K562 (cell line): Measurements from ENCODE around the gene PCBP2. TPM values are rescaled to one million over a fixed set of nuclear protein-coding genes. Genes with fewer than 3 reads are reported as not detected.
"Not testable (repeated sequence)": the region's sequence is repeated elsewhere in the genome, so short reads cannot be mapped to it uniquely, and the experiment has no call there.

Experiments used
- ATAC-seq: fragments of 200-7000 bp; cut with Tn5 transposase; 3 replicates; pipeline ENCODE4 v1.9.1; 2020; ENCODE audit warnings: moderate library complexity
- BruUV-seq: library from RNA; stranded (reverse); fragments of 400-500 nt; replicated peaks from 2 replicates; lab custom pipeline; 2021; lab: Mats Ljungman, UMichigan
- CTCF ChIA-PET: fragments of 300-600 bp; formaldehyde crosslinking; extraction: SDS; loops from one replicate; lab custom pipeline; 2021; ENCODE audit warnings: low intra/inter-chr PET ratio; lab: Yijun Ruan, JAX
- POLR2A ChIA-PET: fragments of 300-600, 350-650 bp; sonication (Branson Sonifier 250); formaldehyde crosslinking; extraction: SDS; loops from one replicate; lab custom pipeline; 2021; ENCODE audit warnings: antibody characterized with exemption, inconsistent platforms; lab: Yijun Ruan, JAX
- DNase-seq, 4 experiments: peaks; one replicate each; pipeline versions ENCODE4 v3.0.0 to v3.0.0-alpha.2; 2011 to 2018; ENCODE audit warnings: low spot score in 3 of 4, mixed read lengths in 3 of 4; ENCODE audit errors: extremely low read depth in 1 of 4
- FAIRE-seq: peaks from 2 replicates; lab custom pipeline; 2011; peaks lifted over from hg19 to GRCh38; lab: Jason Lieb, UNC
- H2AFZ ChIP-seq: 2 replicates; pipeline ENCODE4 v1.6.0; 2011; ENCODE audit warnings: low read depth, low read length, control low read depth, inconsistent platforms
- H3K27ac ChIP-seq: fragments of 200-600 bp; 3 replicates; pipeline ENCODE4 v1.8.0; 2011; ENCODE audit warnings: low read depth, mild to moderate bottlenecking, control low read depth, inconsistent platforms, low read length, moderate library complexity, mixed read lengths; ENCODE audit errors: extremely low read depth
- H3K27me3 ChIP-seq, 2 experiments: fragments of 300-600 bp in 1 of 2; 2 replicates in 1 of 2; 3 replicates in 1 of 2; pipeline versions ENCODE4 v1.6.0 to v1.8.0; 2011; ENCODE audit warnings: inconsistent platforms in 2 of 2, low read length in 2 of 2, mild to moderate bottlenecking in 1 of 2, mixed read lengths in 1 of 2, moderate library complexity in 1 of 2; ENCODE audit not compliant: control insufficient read depth in 2 of 2, insufficient read depth in 2 of 2
- H3K36me3 ChIP-seq: fragments of 300-600 bp; 3 replicates; pipeline ENCODE4 v1.8.0; 2011; ENCODE audit warnings: mild to moderate bottlenecking, low read length, inconsistent platforms; ENCODE audit not compliant: control insufficient read depth, insufficient read depth
- H3K4me1 ChIP-seq, 2 experiments: fragments of 200-600 bp in 1 of 2; replicated peaks in 1 of 2; 2 replicates in 1 of 2; 3 replicates in 1 of 2; pipeline versions ENCODE4 v1.5.1 to v1.8.0; 2011; ENCODE audit warnings: inconsistent platforms in 2 of 2, low read length in 2 of 2, mild to moderate bottlenecking in 1 of 2, mixed read lengths in 1 of 2, moderate library complexity in 1 of 2; ENCODE audit not compliant: control insufficient read depth in 2 of 2, insufficient read depth in 2 of 2
- H3K4me2 ChIP-seq: 2 replicates; pipeline ENCODE4 v1.6.1; 2011; ENCODE audit warnings: low read length, control low read depth, inconsistent platforms, mixed read lengths; ENCODE audit not compliant: insufficient read depth
- H3K4me3 ChIP-seq: fragments of 200-600 bp; sonication (generic), shearing (Covaris generic); 2 replicates; pipeline ENCODE4 v1.5.1; 2016; ENCODE audit warnings: control low read depth, inconsistent platforms
- H3K79me2 ChIP-seq: fragments of 200-600 bp; 3 replicates; pipeline ENCODE4 v1.8.0; 2011; ENCODE audit warnings: low read length, inconsistent platforms; ENCODE audit not compliant: control insufficient read depth, insufficient read depth
- H3K9ac ChIP-seq, 2 experiments: 2 replicates each; pipeline versions ENCODE4 v1.6.0 to v1.6.1; 2011; ENCODE audit warnings: low read depth in 2 of 2, low read length in 2 of 2, control low read depth in 1 of 2, inconsistent platforms in 1 of 2, mild to moderate bottlenecking in 1 of 2, mixed read lengths in 1 of 2; ENCODE audit not compliant: insufficient read depth in 1 of 2
- H3K9me1 ChIP-seq: one replicate; pipeline ENCODE4 v1.6.0; 2011; ENCODE audit warnings: inconsistent platforms, mild to moderate bottlenecking, low read length, moderate library complexity; ENCODE audit not compliant: control insufficient read depth, insufficient read depth
- H3K9me3 ChIP-seq: replicated peaks from 2 replicates; pipeline ENCODE4 v1.5.1; 2011; ENCODE audit warnings: low read depth, low read length, inconsistent platforms; ENCODE audit not compliant: control insufficient read depth, insufficient read depth
- H4K20me1 ChIP-seq: replicated peaks from 2 replicates; pipeline ENCODE4 v1.6.1; 2011; ENCODE audit warnings: low read length, inconsistent platforms, mixed read lengths; ENCODE audit not compliant: control insufficient read depth, insufficient read depth
- EGR1 ChIP-seq: fragments of 450-650 bp; conservative IDR thresholded peaks from 2 replicates; pipeline ENCODE4 v1.6.1; 2017; ENCODE audit warnings: mild to moderate bottlenecking
- ESRRA ChIP-seq: fragments of 450-650 bp; IDR thresholded peaks from 2 replicates; pipeline ENCODE4 v1.6.1; 2014; ENCODE audit warnings: low read depth, mild to moderate bottlenecking, moderate library complexity, borderline replicate concordance
- ZNF740 ChIP-seq, 3 experiments: fragments of 200-800 bp in 1 of 3; sonication (Bioruptor generic) in 1 of 3; sonication (generic) in 1 of 3; formaldehyde crosslinking in 1 of 3; IDR thresholded peaks; 2 replicates each; pipeline versions ENCODE4 v1.6.1 to v1.8.0; 2016 to 2022; ENCODE audit warnings: mild to moderate bottlenecking in 2 of 3, missing compliant biosample characterization in 2 of 3, missing genetic modification characterization in 2 of 3, missing genetic modification reagents in 1 of 3
- WGBS: fragments of 100-300 bp; shearing (Covaris generic); methylation state at CpG from one replicate; pipeline ENCODE4 v1.1.6; 2016; ENCODE audit warnings: low coverage, mixed read lengths; ENCODE audit not compliant: insufficient coverage; ENCODE audit errors: missing lambda C conversion rate; 5-methylcytosine and 5-hydroxymethylcytosine counted together
- in situ Hi-C: fragments of 300-500 bp; cut with MboI; formaldehyde crosslinking; loops from 4 replicates; pipeline ENCODE4 v1.15.0; 2018; ENCODE audit warnings: inconsistent platforms, mixed read lengths
- intact Hi-C: fragments of 100-400 bp; cut with micrococcal nuclease; formaldehyde crosslinking; loops from 2 replicates; pipeline ENCODE4 v1.14.2; 2022
- polyA plus RNA-seq, 8 experiments: library from polyadenylated mRNA; depleted of rRNA in 4 of 8; stranded (reverse) in 5 of 8; unstranded in 3 of 8; fragments of >200 nt; fragmentation: Nextera tagmentation in 2 of 8; fragmentation: Illumina TruSeq in 1 of 8; extraction: Ambion mirVana in 2 of 8; extraction: Trizol in 1 of 8; gene quantifications; 2 replicates each; pipeline versions ENCODE4 v1.2.1 to v1.2.3, GENCODE V29; 2011 to 2014; ENCODE audit warnings: inconsistent platforms in 1 of 8, missing spikeins in 1 of 8
- total RNA-seq, 7 experiments: library from RNA; depleted of rRNA in 6 of 7; stranded (reverse); fragments of >200 nt in 6 of 7; fragmentation: Illumina TruSeq in 2 of 7; extraction: Trizol in 2 of 7; gene quantifications; 2 replicates each; pipeline versions ENCODE4 v1.2.1 to v1.2.3, GENCODE V29; 2011 to 2021; ENCODE audit warnings: low replicate concordance in 1 of 7
- TF ChIP-seq, protein P1 (sequence below), 3 experiments: IDR thresholded peaks in 2 of 3; conservative IDR thresholded peaks in 1 of 3; 2 replicates each; pipeline ENCODE4 v1.5.1; 2011 to 2012; ENCODE audit warnings: low read length in 3 of 3, mild to moderate bottlenecking in 3 of 3, control low read depth in 2 of 3, improper control_type of control experiment in 1 of 3, inconsistent platforms in 1 of 3, low read depth in 1 of 3, mixed read lengths in 1 of 3, moderate library complexity in 1 of 3; ENCODE audit not compliant: insufficient read depth in 2 of 3

PCBP2 gene
- total and polyA plus RNA-seq, 9 of the 15 experiments (the other 6 are each of a cell fraction or from before 2014, with no cell fraction given) = 137 to 831 (median 328) TPM

DNA sequence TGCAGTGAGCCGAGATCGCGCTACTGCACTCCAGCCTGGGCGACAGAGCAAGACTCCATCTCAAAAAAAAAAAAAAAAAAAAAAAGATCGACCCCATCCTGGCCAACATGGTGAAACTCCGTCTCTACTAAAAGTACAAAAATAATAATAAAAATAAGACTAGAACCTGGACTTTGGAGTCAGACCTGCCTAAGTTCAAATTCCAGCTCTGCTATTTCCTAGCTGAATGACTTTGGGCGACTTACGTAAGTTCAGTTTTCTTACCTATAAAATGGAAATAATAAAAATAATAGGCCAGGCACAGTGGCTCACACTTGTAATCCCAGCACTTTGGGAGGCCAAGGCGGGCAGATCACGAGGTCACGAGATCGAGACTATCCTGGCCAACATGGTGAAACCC, 29.7 kb upstream of the PCBP2 start:
- not testable (repeated sequence) for DNase-seq, H3K9me1 ChIP-seq, H3K4me3 ChIP-seq, H3K4me2 ChIP-seq, H3K9me3 ChIP-seq, BruUV-seq, ATAC-seq, H3K27ac ChIP-seq, H4K20me1 ChIP-seq, H3K9ac ChIP-seq, H2AFZ ChIP-seq, H3K27me3 ChIP-seq, H3K36me3 ChIP-seq, FAIRE-seq
- CTCF ChIA-PET = interaction anchor here (0.7 to 3.6 kb wide), 2 partner anchors 68 to 98 kb away, joined by 4 to 43 read pairs; no protein-coding TSS in a partner anchor
- Histone ChIP-seq H3K4me1 (peaks cover 35 to 45% of the 10 kb centered on the region in 2 experiments), H3K79me2 (peaks cover 19% of the 10 kb centered on the region)
- POLR2A ChIA-PET = interaction anchor here (0.9 kb wide), 1 partner anchor 43 kb away, joined by 5 read pairs; the partner anchor contains the start of gene SP1
- intact Hi-C loops = loop anchor here (5.0 to 10.0 kb wide), 2 partner anchors 85 to 97 kb away; partner anchors contain the start of genes AAAS and NPFF
- WGBS = 98% methylated on average over 6 of the region's 12 CpGs
- in situ Hi-C loops = loop anchor here (5.0 kb wide), 1 partner anchor 65 kb away; no protein-coding TSS in a partner anchor

DNA sequence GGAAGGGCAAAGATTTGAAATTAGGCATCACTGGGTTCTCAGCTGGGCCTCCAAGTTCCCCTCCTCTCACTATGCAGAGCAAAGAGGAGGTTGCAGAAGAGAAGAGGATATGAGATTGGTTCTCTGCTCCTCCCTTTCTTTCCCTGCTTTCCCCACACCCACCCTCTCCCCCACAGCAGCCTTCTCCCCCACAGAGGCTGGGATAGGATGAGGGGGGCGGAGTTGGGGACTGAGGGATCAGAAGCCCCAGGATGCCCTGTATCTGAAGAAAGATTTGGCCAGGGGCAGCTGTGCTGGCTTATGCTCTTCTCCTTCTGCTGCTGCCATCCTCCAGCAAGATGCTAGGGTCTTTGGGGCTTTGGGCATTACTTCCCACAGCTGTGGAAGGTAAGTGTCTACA, 28.3 kb upstream of the PCBP2 start, which contains the start of gene AMHR2:
TSS of gene AMHR2 (plus strand) at position 259 of the 400 bp plus-strand sequence. CDS start at position 339, 80 bp downstream.
- Histone ChIP-seq H3K9me3 (no peaks in the 10 kb centered on the region), H3K9me1 (no peaks in the 10 kb centered on the region), H3K4me2 (peak within 1 kb of the TSS; percentile 89), H3K4me3 (peak within 1 kb of the TSS; percentile 36; the same call in 1 of the 2 replicates), H3K9ac (peak within 1 kb of the TSS; percentile 65 to 98; a peak in 3 of 4 replicates), H2AFZ (peak within 1 kb of the TSS; percentile 77), H3K27me3 (no peaks in the 10 kb centered on the region), H3K79me2 (peaks cover 19% of the 10 kb centered on the region), H3K27ac (peak within 1 kb of the TSS; percentile 63; the same call in 1 of the 3 replicates), H3K36me3 (peaks cover 10% of the 10 kb centered on the region; the same call in 2 of the 3 replicates), H3K4me1 (peaks cover 43 to 44% of the 10 kb centered on the region in 2 experiments), H4K20me1 (no peaks in the 10 kb centered on the region)
- ChIA-PET CTCF (interaction anchor here (0.6 to 0.7 kb wide), 2 partner anchors 71 to 96 kb away, joined by 3 to 5 read pairs; no protein-coding TSS in a partner anchor), POLR2A (interaction anchor here (1.9 to 3.1 kb wide), 2 partner anchors 18 to 71 kb away, joined by 9 to 10 read pairs; partner anchors contain the start of gene PRR13)
- peak in 3 of 4 experiments; percentile 24 to 44 (median 43) for DNase-seq
- intact Hi-C loops (loop anchor here (5.0 to 10.0 kb wide), 2 partner anchors 84 to 99 kb away; partner anchors contain the start of genes AAAS and NPFF), in situ Hi-C loops (loop anchor here (5.0 kb wide), 1 partner anchor 66 kb away; no protein-coding TSS in a partner anchor)
- TF ChIP-seq, protein P1, sequence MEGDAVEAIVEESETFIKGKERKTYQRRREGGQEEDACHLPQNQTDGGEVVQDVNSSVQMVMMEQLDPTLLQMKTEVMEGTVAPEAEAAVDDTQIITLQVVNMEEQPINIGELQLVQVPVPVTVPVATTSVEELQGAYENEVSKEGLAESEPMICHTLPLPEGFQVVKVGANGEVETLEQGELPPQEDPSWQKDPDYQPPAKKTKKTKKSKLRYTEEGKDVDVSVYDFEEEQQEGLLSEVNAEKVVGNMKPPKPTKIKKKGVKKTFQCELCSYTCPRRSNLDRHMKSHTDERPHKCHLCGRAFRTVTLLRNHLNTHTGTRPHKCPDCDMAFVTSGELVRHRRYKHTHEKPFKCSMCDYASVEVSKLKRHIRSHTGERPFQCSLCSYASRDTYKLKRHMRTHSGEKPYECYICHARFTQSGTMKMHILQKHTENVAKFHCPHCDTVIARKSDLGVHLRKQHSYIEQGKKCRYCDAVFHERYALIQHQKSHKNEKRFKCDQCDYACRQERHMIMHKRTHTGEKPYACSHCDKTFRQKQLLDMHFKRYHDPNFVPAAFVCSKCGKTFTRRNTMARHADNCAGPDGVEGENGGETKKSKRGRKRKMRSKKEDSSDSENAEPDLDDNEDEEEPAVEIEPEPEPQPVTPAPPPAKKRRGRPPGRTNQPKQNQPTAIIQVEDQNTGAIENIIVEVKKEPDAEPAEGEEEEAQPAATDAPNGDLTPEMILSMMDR (IDR thresholded peaks at IDR 0.05 in 2 of 3, conservative IDR thresholded peaks at IDR 0.05 in 1 of 3; ENCODE audit: insufficient read depth in 2 of 3, low read depth in 1 of 3, low read length in 3 of 3) = no peak
- TF ChIP-seq EGR1 (peak; percentile 35; the same call in 1 of the 2 replicates), ESRRA (peak; percentile 25; the same call in 1 of the 2 replicates), ZNF740 (CRISPR knock-in tag; IDR thresholded peaks at IDR 0.05) (no peak), ZNF740 (tag; IDR thresholded peaks at IDR 0.05) (0 out of 4 replicates have a peak, but pooled peaks of 1 of the 2 experiments have one; percentile 3)
- WGBS = 83% methylated on average over 1 of the region's 1 CpG
- no TSS peak for BruUV-seq
- no peak for ATAC-seq
- FAIRE-seq = no peak
